ENCODE measurements around the gene RTN1.

DNA sequence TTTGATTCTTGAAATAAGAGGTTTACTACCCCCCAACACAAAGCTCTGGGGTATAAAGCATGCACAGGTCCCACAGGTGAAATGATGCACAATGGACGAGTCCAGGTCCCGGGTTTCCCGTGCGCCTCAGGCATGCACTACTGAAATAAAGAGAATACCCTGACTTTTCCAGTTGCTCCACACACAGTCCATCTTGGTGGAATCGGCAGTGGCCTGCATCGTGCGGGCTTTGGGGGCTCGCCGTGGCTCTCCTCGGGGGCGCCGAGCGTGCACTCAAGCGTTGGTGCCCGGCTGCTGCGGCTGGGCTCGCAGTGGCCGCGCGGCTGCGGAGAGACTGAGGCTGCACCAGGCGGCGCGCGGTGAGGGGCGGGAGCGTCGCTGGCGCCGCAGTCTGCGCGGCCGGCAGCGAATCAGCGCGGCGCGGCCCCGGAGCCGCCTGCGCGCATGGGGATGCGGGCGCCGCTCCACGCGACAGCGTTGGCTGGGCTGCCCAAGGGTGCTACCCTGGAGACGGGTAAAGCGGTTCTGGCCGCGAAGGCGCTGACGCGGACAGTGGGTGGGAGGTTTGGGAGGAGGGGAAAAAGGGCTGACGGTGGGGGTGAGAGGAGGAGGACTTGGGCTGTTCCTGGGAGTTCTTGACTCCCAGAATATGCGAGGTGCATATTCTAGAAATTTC, 240.2 kb downstream of the RTN1 start:
- no peak for TF ChIP-seq EZH2phosphoT487 (IDR thresholded peaks at IDR 0.05; ENCODE audit: low read depth, severe bottlenecking, unreplicated experiment)
- TF ChIP-seq, protein P1, sequence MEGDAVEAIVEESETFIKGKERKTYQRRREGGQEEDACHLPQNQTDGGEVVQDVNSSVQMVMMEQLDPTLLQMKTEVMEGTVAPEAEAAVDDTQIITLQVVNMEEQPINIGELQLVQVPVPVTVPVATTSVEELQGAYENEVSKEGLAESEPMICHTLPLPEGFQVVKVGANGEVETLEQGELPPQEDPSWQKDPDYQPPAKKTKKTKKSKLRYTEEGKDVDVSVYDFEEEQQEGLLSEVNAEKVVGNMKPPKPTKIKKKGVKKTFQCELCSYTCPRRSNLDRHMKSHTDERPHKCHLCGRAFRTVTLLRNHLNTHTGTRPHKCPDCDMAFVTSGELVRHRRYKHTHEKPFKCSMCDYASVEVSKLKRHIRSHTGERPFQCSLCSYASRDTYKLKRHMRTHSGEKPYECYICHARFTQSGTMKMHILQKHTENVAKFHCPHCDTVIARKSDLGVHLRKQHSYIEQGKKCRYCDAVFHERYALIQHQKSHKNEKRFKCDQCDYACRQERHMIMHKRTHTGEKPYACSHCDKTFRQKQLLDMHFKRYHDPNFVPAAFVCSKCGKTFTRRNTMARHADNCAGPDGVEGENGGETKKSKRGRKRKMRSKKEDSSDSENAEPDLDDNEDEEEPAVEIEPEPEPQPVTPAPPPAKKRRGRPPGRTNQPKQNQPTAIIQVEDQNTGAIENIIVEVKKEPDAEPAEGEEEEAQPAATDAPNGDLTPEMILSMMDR (IDR thresholded peaks at IDR 0.05; ENCODE audit: poor library complexity) = no peak
